Muscle of arm (tissue), 12 donors: Measurements from ENCODE around the gene DNAH17. TPM values are rescaled to one million over a fixed set of nuclear protein-coding genes. Genes with fewer than 3 reads are reported as not detected.
"Not testable (repeated sequence)": the region's sequence is repeated elsewhere in the genome, so short reads cannot be mapped to it uniquely, and the experiment has no call there.

ENCODE experiments used
- DNase-seq: peaks from one replicate; pipeline ENCODE4 v3.0.0-alpha.2; 2013
- polyA plus RNA-seq, 12 donors: library from polyadenylated mRNA; unstranded; fragments of 120-200 nt; gene quantifications; one replicate each; pipeline ENCODE4 v1.2.1, GENCODE V29; 2013; ENCODE audit not compliant: insufficient read length in 12 of 12

The DNAH17 gene
- polyA plus RNA-seq, 12 donors, result 1.2 to 4.5 (median 2.4) TPM; not detected in 2

- DNase-seq, result no peak
Measured at GRCh38 chr17:78479369-78479768, 97.8 kb downstream of the DNAH17 start.

GRCh38 chr17:78478757-78479297, 98.4 kb downstream of the DNAH17 start:
- DNase-seq, result no peak

- no peak for DNase-seq
Measured at GRCh38 chr17:78477913-78478756, 99.1 kb downstream of the DNAH17 start.

- no peak for DNase-seq
Measured at GRCh38 chr17:78476973-78477372, 100.2 kb downstream of the DNAH17 start.

GRCh38 chr17:78476149-78476548, 101.0 kb downstream of the DNAH17 start:
- DNase-seq, result no peak

GRCh38 chr17:78475211-78475610, 102.0 kb downstream of the DNAH17 start:
- no peak for DNase-seq

GRCh38 chr17:78474614-78475146, 102.5 kb downstream of the DNAH17 start:
- DNase-seq, result no peak

- DNase-seq, result no peak
Measured at GRCh38 chr17:78473951-78474613, 103.1 kb downstream of the DNAH17 start.

GRCh38 chr17:78472035-78472905, 104.9 kb downstream of the DNAH17 start:
- DNase-seq, result no peak

- no peak for DNase-seq
Measured at GRCh38 chr17:78471635-78472034, 105.6 kb downstream of the DNAH17 start.

- DNase-seq, result no peak
Measured at GRCh38 chr17:78469443-78469842, 107.8 kb downstream of the DNAH17 start.

- no peak for DNase-seq
Measured at GRCh38 chr17:78468366-78468765, 108.8 kb downstream of the DNAH17 start.

GRCh38 chr17:78466786-78467715, 110.1 kb downstream of the DNAH17 start:
- DNase-seq, result no peak

GRCh38 chr17:78466109-78466785, 110.9 kb downstream of the DNAH17 start:
- not testable (repeated sequence) for DNase-seq

- DNase-seq, result no peak
Measured at GRCh38 chr17:78462148-78462547, 115.0 kb downstream of the DNAH17 start.

GRCh38 chr17:78461799-78462053, 115.5 kb downstream of the DNAH17 start:
- no peak for DNase-seq

GRCh38 chr17:78460951-78461798, 116.0 kb downstream of the DNAH17 start:
- DNase-seq, result no peak

- DNase-seq, result no peak
Measured at GRCh38 chr17:78460176-78460675, 117.0 kb downstream of the DNAH17 start.

- no peak for DNase-seq
Measured at GRCh38 chr17:78459696-78460095, 117.5 kb downstream of the DNAH17 start.
